Aortic smooth muscle cell (primary cell): ENCODE results near the gene ICOS. TPM values are rescaled to one million over a fixed set of nuclear protein-coding genes. Genes with fewer than 3 reads are reported as not detected.

Experiments used
- total RNA-seq: library from RNA; depleted of rRNA; stranded (reverse); fragments of >200 nt; gene quantifications from 2 replicates; pipeline ENCODE4 v1.2.3, GENCODE V29; 2014

Gene ICOS, protein sequence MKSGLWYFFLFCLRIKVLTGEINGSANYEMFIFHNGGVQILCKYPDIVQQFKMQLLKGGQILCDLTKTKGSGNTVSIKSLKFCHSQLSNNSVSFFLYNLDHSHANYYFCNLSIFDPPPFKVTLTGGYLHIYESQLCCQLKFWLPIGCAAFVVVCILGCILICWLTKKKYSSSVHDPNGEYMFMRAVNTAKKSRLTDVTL
- total RNA-seq, result not detected in 2 replicates

DNA sequence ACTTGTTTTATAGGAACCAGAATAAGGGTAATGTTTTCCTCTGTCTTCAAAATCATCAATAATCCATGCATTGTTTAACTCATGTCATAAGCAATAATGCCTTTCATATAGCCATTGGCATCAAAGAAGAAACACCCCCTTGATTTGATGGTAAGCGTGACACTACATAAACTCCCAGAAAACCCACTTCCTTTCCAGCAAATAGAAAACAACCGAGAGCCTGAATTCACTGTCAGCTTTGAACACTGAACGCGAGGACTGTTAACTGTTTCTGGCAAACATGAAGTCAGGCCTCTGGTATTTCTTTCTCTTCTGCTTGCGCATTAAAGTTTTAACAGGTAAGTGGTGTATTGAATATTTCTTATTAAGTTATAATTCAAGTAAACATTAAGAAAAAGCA is at the start of gene ICOS:
ICOS (plus strand) TSS at position 229 of the 400 bp plus-strand sequence; CDS start at position 281, 52 bp downstream.

Other genes with a start within 250 kb of the ICOS start
- gene CD28, start 230.1 kb upstream of the ICOS start, total RNA-seq, result under 0.01 TPM in 1 of 2 replicates, not detected in the other
- gene CTLA4, start 69.0 kb upstream of the ICOS start, total RNA-seq, result not detected in 2 replicates